ENCODE data around the gene IFIH1. TPM values are rescaled to one million over a fixed set of nuclear protein-coding genes. Genes with fewer than 3 reads are reported as not detected.

Gene IFIH1
- total and polyA plus RNA-seq, 2 donors (not counting 3 experiments of a cell fraction or from before 2014, with no cell fraction given), result 1.3 to 6.9 TPM

DNA sequence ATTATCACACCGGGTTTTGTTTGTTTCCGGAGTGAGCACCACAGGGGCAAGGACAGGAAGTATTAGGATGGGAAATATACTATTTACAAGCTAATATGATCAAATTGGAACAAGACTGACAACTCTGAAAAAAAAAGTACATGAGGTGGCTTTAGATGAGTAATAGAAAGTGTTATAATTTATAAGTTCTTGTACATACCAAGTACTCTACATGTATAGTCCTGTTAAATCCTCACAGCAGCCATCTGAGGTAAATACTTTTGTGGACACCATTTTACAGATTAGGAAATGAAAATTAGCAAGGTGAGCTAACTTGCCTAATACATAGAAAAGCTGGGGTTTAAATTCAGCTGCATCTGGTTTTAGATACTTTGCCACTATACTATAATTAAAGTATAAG, 86.5 kb downstream of the IFIH1 start:
- dilution Hi-C loops (cut with MboI; ENCODE audit: extremely low pct_ligation_motif_present, low sequenced_read_pairs), result no loop called here
- no peaks in the 10 kb centered on the region for H3K4me1 ChIP-seq (ENCODE audit: control insufficient read depth, extremely low read depth, insufficient read depth, low read length)
- no peak overlapping the region for H3K9ac ChIP-seq (replicated peaks; ENCODE audit: extremely low read depth, insufficient read depth, low read length)
- BruUV-seq (replicated peaks), result no TSS peak
- H3K9me3 ChIP-seq (replicated peaks; ENCODE audit: control insufficient read depth, insufficient read depth, low read length), result no peaks in the 10 kb centered on the region
- H3K79me2 ChIP-seq (ENCODE audit: control insufficient read depth, insufficient read depth, low read length), result no peaks in the 10 kb centered on the region
- H3K4me3 ChIP-seq (replicated peaks in 1 of 3; ENCODE audit: insufficient read depth in 1 of 3, low read depth in 1 of 3, low read length in 3 of 3), result no peak overlapping the region
- H3K36me3 ChIP-seq (ENCODE audit: control insufficient read depth in 2 of 2, extremely low read depth in 1 of 2, insufficient read depth in 2 of 2, low read length in 2 of 2), result no peaks in the 10 kb centered on the region
- no peak overlapping the region for H3K4me2 ChIP-seq (ENCODE audit: insufficient read depth, low read length)
- CTCF ChIA-PET, result interaction anchor here (0.8 to 16.0 kb wide), 4 partner anchors 9 to 62 kb away, joined by 3 to 1052 read pairs (median 24); no protein-coding TSS in a partner anchor
- FAIRE-seq (no peak), DNase-seq (ENCODE audit: low read depth, low spot score) (no peak)
- POLR2A ChIA-PET, result interaction anchor here (0.6 kb wide), 1 partner anchor 63 kb away, joined by 3 read pairs; no protein-coding TSS in a partner anchor
- TF ChIP-seq JUN (IDR thresholded peaks at IDR 0.05; ENCODE audit: borderline replicate concordance, insufficient read depth, insufficient read length, low read depth) (no peak), GATA2 (IDR thresholded peaks at IDR 0.05; ENCODE audit: insufficient read depth, insufficient read length, low read depth, low read length) (no peak), POLR2AphosphoS5 (IDR thresholded peaks at IDR 0.05; ENCODE audit: insufficient read depth, low read depth, low read length) (no peak), MYC (IDR thresholded peaks at IDR 0.05; ENCODE audit: low read depth, low read length) (no peak), POLR2A (IDR thresholded peaks at IDR 0.05; ENCODE audit: low read depth, low read length) (no peak), MAX (IDR thresholded peaks at IDR 0.05; ENCODE audit: insufficient read depth, insufficient read length) (no peak), CTCF (IDR thresholded peaks at IDR 0.05; ENCODE audit: extremely low read depth in 1 of 2, insufficient read depth in 1 of 2, low read depth in 1 of 2, low read length in 2 of 2) (no peak), FOS (IDR thresholded peaks at IDR 0.05; ENCODE audit: borderline replicate concordance, insufficient read depth, low read length) (no peak), EZH2 (IDR thresholded peaks at IDR 0.05; ENCODE audit: borderline replicate concordance, low read depth, low read length, severe bottlenecking) (no peak)
- no peaks in the 10 kb centered on the region for H3K27me3 ChIP-seq (ENCODE audit: control insufficient read depth in 2 of 2, insufficient read depth in 2 of 2, low read length in 2 of 2)
- H2AFZ ChIP-seq (ENCODE audit: low read depth, low read length), result no peak overlapping the region
- H3K9me1 ChIP-seq (replicated peaks; ENCODE audit: control insufficient read depth, extremely low read depth, insufficient read depth, low read length), result no peaks in the 10 kb centered on the region
- intact Hi-C loops (cut with micrococcal nuclease), result no loop called here
- no peak overlapping the region for H3K27ac ChIP-seq (ENCODE audit: insufficient read depth, low read depth, low read length)
- H4K20me1 ChIP-seq (replicated peaks; ENCODE audit: control insufficient read depth, extremely low read depth, insufficient read depth, low read length), result no peaks in the 10 kb centered on the region

Data from endothelial cell of umbilical vein (primary cell).